Measurements from ENCODE around the gene ETS2.

- TF ChIP-seq CTCF (conservative IDR thresholded peaks at IDR 0.05 in 1 of 2, IDR thresholded peaks at IDR 0.05 in 1 of 2; ENCODE audit: extremely low read depth in 1 of 2, insufficient read depth in 1 of 2, low read depth in 1 of 2, low read length in 2 of 2) (no peak), EZH2 (IDR thresholded peaks at IDR 0.05; ENCODE audit: borderline replicate concordance, low read length) (no peak)
Observed at GRCh38 chr21:38805328-38806152, at the start of gene ETS2.

Measured in mammary epithelial cell (primary cell).